Activated naive CD4-positive, alpha-beta T cell (primary cell): ENCODE measurements around the gene FOXQ1.

ENCODE experiments used
- DNase-seq, 4 experiments: peaks; one replicate each; lab custom pipeline; 2025; lab: John Stamatoyannopoulos, UW

FOXQ1 gene

GRCh38 chr6:1363298-1363697 lies 51.4 kb downstream of the FOXQ1 start:
- DNase-seq = no peak

GRCh38 chr6:1363729-1364572 lies 52.1 kb downstream of the FOXQ1 start:
- no peak for DNase-seq
